Memory B cell (primary cell): ENCODE data around the gene LTV1.
"Not testable (repeated sequence)": the region's sequence is repeated elsewhere in the genome, so short reads cannot be mapped to it uniquely, and the experiment has no call there.

ENCODE experiments used
- ATAC-seq: fragments of 150-1000 bp; cut with Tn5 transposase; 2 replicates; pipeline ENCODE4 v1.10.0; 2021; ENCODE audit warnings: low read depth, mild to moderate bottlenecking, moderate library complexity
- DNase-seq, 2 donors: peaks; one replicate each; pipeline ENCODE4 v3.0.0; 2022; ENCODE audit warnings: low spot score in 2 of 2
- H3K27ac Mint-ChIP-seq: one replicate; pipeline ENCODE4 v1.8.0; 2022; ENCODE audit warnings: mild to moderate bottlenecking, moderate library complexity, mixed read lengths
- H3K27me3 Mint-ChIP-seq: one replicate; pipeline ENCODE4 v1.8.0; 2022; ENCODE audit warnings: mixed read lengths
- H3K36me3 Mint-ChIP-seq: one replicate; pipeline ENCODE4 v1.8.0; 2022; ENCODE audit warnings: mild to moderate bottlenecking, mixed read lengths
- H3K4me1 Mint-ChIP-seq: one replicate; pipeline ENCODE4 v1.8.0; 2022; ENCODE audit warnings: mixed read lengths
- H3K4me3 Mint-ChIP-seq: one replicate; pipeline ENCODE4 v1.8.0; 2022; ENCODE audit warnings: mild to moderate bottlenecking, moderate library complexity, mixed read lengths
- H3K9me3 Mint-ChIP-seq: one replicate; pipeline ENCODE4 v1.8.0; 2022; ENCODE audit warnings: mixed read lengths

LTV1 gene

GRCh38 chr6:143822584-143823024, 20.5 kb upstream of the LTV1 start:
- no peaks in the 10 kb centered on the region for H3K4me1 Mint-ChIP-seq
- no peaks in the 10 kb centered on the region for H3K27me3 Mint-ChIP-seq
- ATAC-seq = no peak
- no peak overlapping the region for H3K27ac Mint-ChIP-seq
- H3K36me3 Mint-ChIP-seq = no peaks in the 10 kb centered on the region
- H3K4me3 Mint-ChIP-seq = no peak overlapping the region
- no peak for DNase-seq
- no peaks in the 10 kb centered on the region for H3K9me3 Mint-ChIP-seq

- Mint-ChIP-seq H3K27ac (no peak overlapping the region), H3K4me3 (no peak overlapping the region)
- DNase-seq = no peak
These were observed 19.6 kb upstream of the LTV1 start for GRCh38 chr6:143823548-143823947.

GRCh38 chr6:143828572-143828971, 14.6 kb upstream of the LTV1 start:
- Mint-ChIP-seq H3K4me1 (no peaks in the 10 kb centered on the region), H3K9me3 (no peaks in the 10 kb centered on the region), H3K4me3 (no peak overlapping the region), H3K36me3 (no peaks in the 10 kb centered on the region), H3K27ac (no peak overlapping the region), H3K27me3 (no peaks in the 10 kb centered on the region)
- ATAC-seq (no peak), DNase-seq (no peak)

More at GRCh38 chr6:143823548-143823947, 19.6 kb upstream of the LTV1 start:
- H3K27me3 Mint-ChIP-seq = no peaks in the 10 kb centered on the region
- H3K36me3 Mint-ChIP-seq = no peaks in the 10 kb centered on the region
- H3K4me1 Mint-ChIP-seq = no peaks in the 10 kb centered on the region
- H3K9me3 Mint-ChIP-seq = no peaks in the 10 kb centered on the region
- ATAC-seq = no peak

GRCh38 chr6:143836150-143836549, 7.0 kb upstream of the LTV1 start:
- Mint-ChIP-seq H3K4me3 (no peak overlapping the region), H3K9me3 (peaks cover 4% of the 10 kb centered on the region), H3K27ac (no peak overlapping the region), H3K27me3 (no peaks in the 10 kb centered on the region), H3K4me1 (no peaks in the 10 kb centered on the region), H3K36me3 (no peaks in the 10 kb centered on the region)
- ATAC-seq (no peak), DNase-seq (no peak)

- Mint-ChIP-seq H3K27me3 (no peaks in the 10 kb centered on the region), H3K4me1 (peaks cover 3% of the 10 kb centered on the region), H3K36me3 (no peaks in the 10 kb centered on the region), H3K27ac (no peak overlapping the region), H3K9me3 (peaks cover 4% of the 10 kb centered on the region), H3K4me3 (no peak overlapping the region)
- no peak for DNase-seq
- no peak for ATAC-seq
These were observed 4.7 kb upstream of the LTV1 start for GRCh38 chr6:143838395-143838794.

- Mint-ChIP-seq H3K27me3 (no peaks in the 10 kb centered on the region), H3K4me3 (no peak overlapping the region), H3K9me3 (peaks cover 4% of the 10 kb centered on the region), H3K36me3 (no peaks in the 10 kb centered on the region), H3K27ac (no peak overlapping the region), H3K4me1 (peaks cover 10% of the 10 kb centered on the region)
- no peak for DNase-seq
- no peak for ATAC-seq
These were observed 3.9 kb upstream of the LTV1 start for GRCh38 chr6:143839196-143839595.

GRCh38 chr6:143840595-143841265, 2.4 kb upstream of the LTV1 start:
- Mint-ChIP-seq H3K27me3 (no peaks in the 10 kb centered on the region), H3K27ac (no peak overlapping the region), H3K9me3 (peaks cover 4% of the 10 kb centered on the region), H3K4me3 (no peak overlapping the region), H3K36me3 (peaks cover under 1% of the 10 kb centered on the region), H3K4me1 (peaks cover 12% of the 10 kb centered on the region)
- ATAC-seq = no peak
- DNase-seq = no peak

GRCh38 chr6:143842461-143842901, 657 bp upstream of the LTV1 start:
- peak; percentile 36 for ATAC-seq
- no peaks in the 10 kb centered on the region for H3K27me3 Mint-ChIP-seq

GRCh38 chr6:143843677-143843999, 500 bp downstream of the LTV1 start:
- DNase-seq (no peak), ATAC-seq (peak; percentile 15)
- Mint-ChIP-seq H3K36me3 (peaks cover 14% of the 10 kb centered on the region), H3K4me1 (peaks cover 16% of the 10 kb centered on the region), H3K4me3 (peak overlapping the region; percentile 96), H3K27ac (peak overlapping the region; percentile 96), H3K27me3 (no peaks in the 10 kb centered on the region), H3K9me3 (peaks cover 4% of the 10 kb centered on the region)

More at GRCh38 chr6:143842461-143842901, 657 bp upstream of the LTV1 start:
- DNase-seq = no peak
- H3K36me3 Mint-ChIP-seq = peaks cover 7% of the 10 kb centered on the region
- H3K9me3 Mint-ChIP-seq = peaks cover 4% of the 10 kb centered on the region
- peaks cover 16% of the 10 kb centered on the region for H3K4me1 Mint-ChIP-seq
- H3K4me3 Mint-ChIP-seq = peak overlapping the region; percentile 96
- peak overlapping the region; percentile 96 for H3K27ac Mint-ChIP-seq

- H3K27me3 Mint-ChIP-seq = no peaks in the 10 kb centered on the region
- H3K9me3 Mint-ChIP-seq = peaks cover 4% of the 10 kb centered on the region
- H3K4me1 Mint-ChIP-seq = peaks cover 16% of the 10 kb centered on the region
- H3K36me3 Mint-ChIP-seq = peaks cover 18% of the 10 kb centered on the region
- peak overlapping the region; percentile 96 for H3K27ac Mint-ChIP-seq
- ATAC-seq (no peak), DNase-seq (no peak)
- H3K4me3 Mint-ChIP-seq = peak overlapping the region; percentile 96
These were observed 868 bp downstream of the LTV1 start for GRCh38 chr6:143844006-143844405.

GRCh38 chr6:143845033-143845432, 1.9 kb downstream of the LTV1 start:
- DNase-seq = no peak

GRCh38 chr6:143851706-143852105, 8.6 kb downstream of the LTV1 start:
- H3K36me3 Mint-ChIP-seq = peaks cover 78% of the 10 kb centered on the region
- not testable (repeated sequence) for H3K27me3 Mint-ChIP-seq, H3K9me3 Mint-ChIP-seq, H3K4me3 Mint-ChIP-seq, H3K27ac Mint-ChIP-seq, DNase-seq, ATAC-seq
- peaks cover 14% of the 10 kb centered on the region for H3K4me1 Mint-ChIP-seq

More at GRCh38 chr6:143845033-143845432, 1.9 kb downstream of the LTV1 start:
- H3K9me3 Mint-ChIP-seq = peaks cover 4% of the 10 kb centered on the region
- peaks cover 25% of the 10 kb centered on the region for H3K36me3 Mint-ChIP-seq
- ATAC-seq = no peak
- no peak overlapping the region for H3K27ac Mint-ChIP-seq
- H3K4me1 Mint-ChIP-seq = peaks cover 18% of the 10 kb centered on the region
- H3K4me3 Mint-ChIP-seq = no peak overlapping the region
- no peaks in the 10 kb centered on the region for H3K27me3 Mint-ChIP-seq

- not testable (repeated sequence) for H3K27me3 Mint-ChIP-seq, DNase-seq, H3K4me3 Mint-ChIP-seq, H3K9me3 Mint-ChIP-seq, H3K27ac Mint-ChIP-seq, ATAC-seq
- peaks cover 12% of the 10 kb centered on the region for H3K4me1 Mint-ChIP-seq
- peaks cover 78% of the 10 kb centered on the region for H3K36me3 Mint-ChIP-seq
These were observed 11.9 kb downstream of the LTV1 start for GRCh38 chr6:143855057-143855456.

GRCh38 chr6:143856762-143857161, 13.6 kb downstream of the LTV1 start:
- H3K27ac Mint-ChIP-seq, ATAC-seq, H3K9me3 Mint-ChIP-seq, H3K4me1 Mint-ChIP-seq, H3K27me3 Mint-ChIP-seq, H3K4me3 Mint-ChIP-seq, DNase-seq: not testable (repeated sequence)
- peaks cover 73% of the 10 kb centered on the region for H3K36me3 Mint-ChIP-seq

GRCh38 chr6:143857651-143858050, 14.5 kb downstream of the LTV1 start:
- DNase-seq (no peak), ATAC-seq (no peak)

More at GRCh38 chr6:143857651-143858050, 14.5 kb downstream of the LTV1 start:
- Mint-ChIP-seq H3K9me3 (peaks cover 5% of the 10 kb centered on the region), H3K4me1 (peaks cover 8% of the 10 kb centered on the region), H3K27ac (peak overlapping the region; percentile 17), H3K36me3 (peaks cover 66% of the 10 kb centered on the region), H3K4me3 (no peak overlapping the region), H3K27me3 (no peaks in the 10 kb centered on the region)
